Smooth muscle cell (in vitro differentiated cells): ENCODE data around the gene TNFSF15. TPM values are rescaled to one million over a fixed set of nuclear protein-coding genes. Genes with fewer than 3 reads are reported as not detected.

ENCODE experiments used
- DNase-seq: peaks from one replicate; lab custom pipeline; 2025; ENCODE audit not compliant: unreplicated experiment; lab: John Stamatoyannopoulos, UW
- H2AFZ ChIP-seq: fragments of 200-600 bp; sonication (generic); 2 replicates; pipeline ENCODE4 v1.6.0; 2016; ENCODE audit warnings: antibody characterized with exemption, low read depth, mild to moderate bottlenecking
- H3F3A ChIP-seq: fragments of 200-600 bp; sonication (generic); 2 replicates; pipeline ENCODE4 v1.6.0; 2017; ENCODE audit warnings: antibody characterized with exemption, low read depth
- H3K27ac ChIP-seq: fragments of 200-600 bp; sonication (generic); 2 replicates; pipeline ENCODE4 v1.5.1; 2016; ENCODE audit warnings: low read depth, mild to moderate bottlenecking
- H3K27me3 ChIP-seq: fragments of 200-600 bp; sonication (generic); 2 replicates; pipeline ENCODE4 v1.6.1; 2016; ENCODE audit warnings: low read depth, mild to moderate bottlenecking
- H3K36me3 ChIP-seq: fragments of 200-600 bp; sonication (generic); 2 replicates; pipeline ENCODE4 v1.5.1; 2016; ENCODE audit warnings: low read depth
- H3K4me1 ChIP-seq: fragments of 200-600 bp; sonication (generic); 2 replicates; pipeline ENCODE4 v1.5.1; 2016; ENCODE audit warnings: low read depth
- H3K4me2 ChIP-seq: fragments of 200-600 bp; sonication (generic); 2 replicates; pipeline ENCODE4 v1.6.0; 2016; ENCODE audit warnings: mild to moderate bottlenecking
- H3K4me3 ChIP-seq: fragments of 200-600 bp; sonication (generic); 2 replicates; pipeline ENCODE4 v1.5.1; 2016; ENCODE audit warnings: mild to moderate bottlenecking
- H3K79me2 ChIP-seq: fragments of 200-600 bp; sonication (generic); 2 replicates; pipeline ENCODE4 v1.6.0; 2016; ENCODE audit warnings: low read depth, mild to moderate bottlenecking
- H3K9ac ChIP-seq: fragments of 200-600 bp; sonication (generic); 2 replicates; pipeline ENCODE4 v1.6.0; 2016; ENCODE audit warnings: low read depth
- H3K9me3 ChIP-seq: fragments of 200-600 bp; sonication (generic); replicated peaks from 2 replicates; pipeline ENCODE4 v1.5.1; 2016; ENCODE audit warnings: low read depth
- H4K20me1 ChIP-seq: fragments of 200-600 bp; sonication (generic); 2 replicates; pipeline ENCODE4 v1.6.0; 2016; ENCODE audit warnings: low read depth
- WGBS: methylation state at CpG from one replicate; pipeline ENCODE4 v1.1.7; 2016; ENCODE audit warnings: low lambda C conversion rate; 5-methylcytosine and 5-hydroxymethylcytosine counted together
- polyA plus RNA-seq: library from polyadenylated mRNA; unstranded; fragments of >200 nt; fragmentation: Nextera tagmentation; extraction: Ambion mirVana; gene quantifications from 2 replicates; pipeline ENCODE4 v1.2.1, GENCODE V29; 2016
- total RNA-seq: library from RNA; depleted of rRNA; stranded (reverse); fragments of >200 nt; gene quantifications from 2 replicates; pipeline ENCODE4 v1.2.3, GENCODE V29; 2014
- TF ChIP-seq, protein P1 (sequence below): fragments of 200-600 bp; sonication (generic); IDR thresholded peaks from 2 replicates; pipeline ENCODE4 v1.5.1; 2017; ENCODE audit warnings: borderline replicate concordance, mild to moderate bottlenecking, antibody characterized with exemption; ENCODE audit not compliant: insufficient read depth, poor library complexity, severe bottlenecking

Gene TNFSF15
- total and polyA plus RNA-seq, 2 experiments from 2014 or later: 2.3 to 5.5 TPM

DNA sequence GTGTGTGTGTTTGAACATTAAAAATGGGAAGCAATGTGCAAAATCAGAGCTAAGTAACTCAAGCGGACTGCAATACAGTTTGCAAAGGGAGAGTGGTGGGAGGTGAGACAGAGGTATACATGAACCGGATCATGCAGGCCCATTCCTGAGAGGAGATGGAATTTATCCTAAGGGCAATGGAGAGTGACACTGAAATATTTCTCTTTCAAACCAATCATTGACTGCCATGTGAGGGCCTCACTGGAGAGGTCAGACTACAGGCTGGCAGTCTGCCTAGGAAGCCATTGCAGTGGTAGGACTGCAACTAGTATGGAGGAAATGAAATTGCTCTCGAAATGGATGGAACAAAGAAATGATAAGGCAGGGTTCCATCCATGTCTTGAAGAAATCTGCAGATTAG lies 34.8 kb downstream of the TNFSF15 start:
- H3K9ac ChIP-seq: no peak overlapping the region
- H3K4me2 ChIP-seq: no peak overlapping the region
- no peaks in the 10 kb centered on the region for H3K9me3 ChIP-seq
- no peaks in the 10 kb centered on the region for H3F3A ChIP-seq
- H3K27ac ChIP-seq: no peak overlapping the region
- H3K36me3 ChIP-seq: no peaks in the 10 kb centered on the region
- peaks cover 12% of the 10 kb centered on the region for H3K27me3 ChIP-seq
- WGBS: 92% methylated on average over 3 of the region's 3 CpGs
- H3K4me1 ChIP-seq: no peaks in the 10 kb centered on the region
- no peak overlapping the region for H2AFZ ChIP-seq
- TF ChIP-seq, protein P1, sequence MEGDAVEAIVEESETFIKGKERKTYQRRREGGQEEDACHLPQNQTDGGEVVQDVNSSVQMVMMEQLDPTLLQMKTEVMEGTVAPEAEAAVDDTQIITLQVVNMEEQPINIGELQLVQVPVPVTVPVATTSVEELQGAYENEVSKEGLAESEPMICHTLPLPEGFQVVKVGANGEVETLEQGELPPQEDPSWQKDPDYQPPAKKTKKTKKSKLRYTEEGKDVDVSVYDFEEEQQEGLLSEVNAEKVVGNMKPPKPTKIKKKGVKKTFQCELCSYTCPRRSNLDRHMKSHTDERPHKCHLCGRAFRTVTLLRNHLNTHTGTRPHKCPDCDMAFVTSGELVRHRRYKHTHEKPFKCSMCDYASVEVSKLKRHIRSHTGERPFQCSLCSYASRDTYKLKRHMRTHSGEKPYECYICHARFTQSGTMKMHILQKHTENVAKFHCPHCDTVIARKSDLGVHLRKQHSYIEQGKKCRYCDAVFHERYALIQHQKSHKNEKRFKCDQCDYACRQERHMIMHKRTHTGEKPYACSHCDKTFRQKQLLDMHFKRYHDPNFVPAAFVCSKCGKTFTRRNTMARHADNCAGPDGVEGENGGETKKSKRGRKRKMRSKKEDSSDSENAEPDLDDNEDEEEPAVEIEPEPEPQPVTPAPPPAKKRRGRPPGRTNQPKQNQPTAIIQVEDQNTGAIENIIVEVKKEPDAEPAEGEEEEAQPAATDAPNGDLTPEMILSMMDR: no peak
- H3K79me2 ChIP-seq: no peaks in the 10 kb centered on the region
- no peaks in the 10 kb centered on the region for H4K20me1 ChIP-seq
- no peak for DNase-seq
- no peak overlapping the region for H3K4me3 ChIP-seq

DNA sequence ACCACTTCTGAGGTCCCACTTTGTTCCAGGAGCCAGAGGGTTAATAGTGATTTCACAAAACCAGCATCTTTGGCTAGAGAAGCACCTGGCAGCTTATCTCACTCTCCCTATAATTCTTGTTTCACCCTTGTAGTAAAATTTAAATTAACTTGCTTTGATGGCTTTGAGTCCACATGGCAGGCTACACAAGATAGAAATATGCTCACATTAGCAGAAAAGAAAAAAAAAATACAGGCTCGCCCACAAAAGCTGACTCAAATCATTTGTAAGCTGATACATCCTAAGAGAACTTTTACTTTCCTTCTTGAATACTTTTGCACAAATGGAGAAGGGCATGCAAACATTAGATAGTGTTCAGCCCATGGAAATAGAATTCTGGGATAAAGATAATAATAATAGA lies 36.2 kb downstream of the TNFSF15 start:
- Histone ChIP-seq H3K27me3 (peaks cover 12% of the 10 kb centered on the region), H3K4me1 (no peaks in the 10 kb centered on the region), H3K9me3 (no peaks in the 10 kb centered on the region), H3K4me2 (no peak overlapping the region), H2AFZ (no peak overlapping the region), H3K36me3 (no peaks in the 10 kb centered on the region), H3K27ac (no peak overlapping the region), H3K4me3 (no peak overlapping the region), H4K20me1 (no peaks in the 10 kb centered on the region), H3F3A (no peaks in the 10 kb centered on the region), H3K9ac (no peak overlapping the region), H3K79me2 (no peaks in the 10 kb centered on the region)
- 37% methylated on average over 1 of the region's 1 CpG for WGBS
- TF ChIP-seq, protein P1: no peak
- DNase-seq: no peak

GRCh38 chr9:114763220-114763619 lies 42.6 kb downstream of the TNFSF15 start:
- H3K36me3 ChIP-seq: no peaks in the 10 kb centered on the region
- H3K9me3 ChIP-seq: no peaks in the 10 kb centered on the region
- 89% methylated on average over 4 of the region's 4 CpGs for WGBS
- no peak overlapping the region for H3K4me2 ChIP-seq
- no peaks in the 10 kb centered on the region for H3K4me1 ChIP-seq
- H2AFZ ChIP-seq: no peak overlapping the region
- no peaks in the 10 kb centered on the region for H4K20me1 ChIP-seq
- peaks cover 12% of the 10 kb centered on the region for H3K27me3 ChIP-seq
- H3F3A ChIP-seq: no peaks in the 10 kb centered on the region
- no peaks in the 10 kb centered on the region for H3K79me2 ChIP-seq
- TF ChIP-seq, protein P1: no peak
- H3K9ac ChIP-seq: no peak overlapping the region
- no peak for DNase-seq
- no peak overlapping the region for H3K4me3 ChIP-seq
- H3K27ac ChIP-seq: no peak overlapping the region

DNA sequence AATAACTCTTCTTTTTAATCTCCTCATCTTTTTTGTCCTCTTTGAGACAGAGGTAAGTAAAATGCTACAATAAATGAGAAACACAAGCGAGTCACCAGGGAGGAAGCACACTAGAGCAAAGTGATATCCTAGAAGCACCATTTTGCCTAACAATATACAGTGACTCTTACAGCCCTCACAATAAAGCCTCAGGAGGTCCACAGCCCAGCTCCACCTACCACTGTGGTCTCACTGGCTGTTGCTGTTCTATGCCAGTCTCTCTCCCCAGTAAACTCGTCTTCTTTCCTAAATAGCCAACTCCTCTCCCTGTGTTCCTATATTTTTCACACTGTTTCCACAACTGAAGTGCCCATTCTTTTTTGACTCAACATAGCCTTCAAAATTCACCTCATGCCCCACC lies 44.3 kb downstream of the TNFSF15 start:
- Histone ChIP-seq H3K79me2 (no peaks in the 10 kb centered on the region), H3K4me1 (no peaks in the 10 kb centered on the region), H3K4me3 (no peak overlapping the region), H3K9me3 (no peaks in the 10 kb centered on the region), H3K27ac (no peak overlapping the region), H3F3A (no peaks in the 10 kb centered on the region), H2AFZ (no peak overlapping the region), H3K4me2 (no peak overlapping the region), H3K36me3 (no peaks in the 10 kb centered on the region), H4K20me1 (no peaks in the 10 kb centered on the region), H3K9ac (no peak overlapping the region), H3K27me3 (peaks cover 3% of the 10 kb centered on the region)
- TF ChIP-seq, protein P1: no peak
- no peak for DNase-seq
- WGBS: 81% methylated on average over 2 of the region's 2 CpGs
